Measurements from ENCODE around the gene LKAAEAR1.

Gene LKAAEAR1

GRCh38 chr20:64111841-64112641 is 27.8 kb upstream of the LKAAEAR1 start:
- no peak for FAIRE-seq
- DNase-seq (ENCODE audit: low spot score): no peak

GRCh38 chr20:64110411-64111068 is 26.3 kb upstream of the LKAAEAR1 start:
- DNase-seq (ENCODE audit: low spot score): no peak
- FAIRE-seq: no peak

GRCh38 chr20:64109831-64110391 is 25.7 kb upstream of the LKAAEAR1 start:
- no peak for FAIRE-seq

GRCh38 chr20:64108731-64109681 is 24.8 kb upstream of the LKAAEAR1 start:
- no peak for DNase-seq (ENCODE audit: low spot score)
- no peak for FAIRE-seq

More at GRCh38 chr20:64109831-64110391, 25.7 kb upstream of the LKAAEAR1 start:
- DNase-seq (ENCODE audit: low spot score): no peak

- DNase-seq (ENCODE audit: low spot score) (no peak), FAIRE-seq (no peak)
These were observed 23.7 kb upstream of the LKAAEAR1 start for GRCh38 chr20:64107736-64108457.

- DNase-seq (ENCODE audit: low spot score) (no peak), FAIRE-seq (no peak)
These were observed 23.0 kb upstream of the LKAAEAR1 start, which contains the start of gene NPBWR2 for GRCh38 chr20:64106981-64107735. NPBWR2 (minus strand) TSS chr20:64107565; CDS start chr20:64106831, 734 bp downstream.

- no peak for FAIRE-seq
These were observed 22.3 kb upstream of the LKAAEAR1 start for GRCh38 chr20:64106435-64106961.

GRCh38 chr20:64105846-64106434 is 21.7 kb upstream of the LKAAEAR1 start:
- FAIRE-seq: no peak

More at GRCh38 chr20:64106435-64106961, 22.3 kb upstream of the LKAAEAR1 start:
- DNase-seq (ENCODE audit: low spot score): no peak

GRCh38 chr20:64104667-64105451 is 20.7 kb upstream of the LKAAEAR1 start:
- DNase-seq (ENCODE audit: low spot score) (no peak), FAIRE-seq (no peak)

More at GRCh38 chr20:64105846-64106434, 21.7 kb upstream of the LKAAEAR1 start:
- DNase-seq (ENCODE audit: low spot score): no peak

- DNase-seq (ENCODE audit: low spot score) (no peak), FAIRE-seq (no peak)
These were observed 19.9 kb upstream of the LKAAEAR1 start for GRCh38 chr20:64103871-64104666.

- no peak for DNase-seq (ENCODE audit: low spot score)
- no peak for FAIRE-seq
These were observed 18.6 kb upstream of the LKAAEAR1 start for GRCh38 chr20:64102647-64103354.

GRCh38 chr20:64101731-64102621 is 17.8 kb upstream of the LKAAEAR1 start:
- DNase-seq (ENCODE audit: low spot score) (no peak), FAIRE-seq (no peak)

GRCh38 chr20:64100946-64101688 is 16.9 kb upstream of the LKAAEAR1 start:
- FAIRE-seq: no peak

GRCh38 chr20:64100566-64100888 is 16.3 kb upstream of the LKAAEAR1 start:
- FAIRE-seq (no peak), DNase-seq (ENCODE audit: low spot score) (no peak)

More at GRCh38 chr20:64100946-64101688, 16.9 kb upstream of the LKAAEAR1 start:
- no peak for DNase-seq (ENCODE audit: low spot score)

Data from RCC 7860 (cell line).